Body of pancreas (tissue), 4 donors: ENCODE data around the gene UBA7.

Experiments used
- CTCF ChIP-seq, 7 experiments: fragments of 450-650 bp in 4 of 7; fragments of 200-600 bp in 3 of 7; sonication (generic) in 3 of 7; IDR thresholded peaks; one replicate each; pipeline ENCODE4 v1.5.1; 2016 to 2019; ENCODE audit warnings: antibody characterized with exemption in 7 of 7
- POLR2A ChIP-seq, 3 donors: fragments of 450-650 bp; IDR thresholded peaks; one replicate each; pipeline ENCODE4 v1.6.1; 2016; ENCODE audit warnings: antibody characterized with exemption in 3 of 3, mild to moderate bottlenecking in 2 of 3

- TF ChIP-seq CTCF (IDR thresholded peaks at IDR 0.05) (no peak), POLR2A (IDR thresholded peaks at IDR 0.05) (no peak)
These were observed 43.8 kb downstream of the UBA7 start for GRCh38 chr3:49769926-49770325.
